GM12878 (cell line): ENCODE data around the gene NOB1.

Source experiments
- ATF2 ChIP-seq: IDR thresholded peaks from 2 replicates; pipeline ENCODE4 v1.6.1; 2012; ENCODE audit warnings: low read length, inconsistent platforms
- SREBF1 ChIP-seq: IDR thresholded peaks from 2 replicates; pipeline ENCODE4 v1.6.1; 2012; ENCODE audit warnings: mild to moderate bottlenecking, low read length

- TF ChIP-seq SREBF1 (no peak), ATF2 (no peak)
Observed at GRCh38 chr16:69775563-69775962, 20.8 kb upstream of the NOB1 start.
